NCI-H1694 treated with DMSO at 0.1 percent for 48 hours (cell line): ENCODE measurements around the gene CLTCL1.
"Not testable (repeated sequence)": the region's sequence is repeated elsewhere in the genome, so short reads cannot be mapped to it uniquely, and the experiment has no call there.

Source experiments
- DNase-seq: peaks from one replicate; lab custom pipeline; 2025; lab: John Stamatoyannopoulos, UW

CLTCL1 gene

DNA sequence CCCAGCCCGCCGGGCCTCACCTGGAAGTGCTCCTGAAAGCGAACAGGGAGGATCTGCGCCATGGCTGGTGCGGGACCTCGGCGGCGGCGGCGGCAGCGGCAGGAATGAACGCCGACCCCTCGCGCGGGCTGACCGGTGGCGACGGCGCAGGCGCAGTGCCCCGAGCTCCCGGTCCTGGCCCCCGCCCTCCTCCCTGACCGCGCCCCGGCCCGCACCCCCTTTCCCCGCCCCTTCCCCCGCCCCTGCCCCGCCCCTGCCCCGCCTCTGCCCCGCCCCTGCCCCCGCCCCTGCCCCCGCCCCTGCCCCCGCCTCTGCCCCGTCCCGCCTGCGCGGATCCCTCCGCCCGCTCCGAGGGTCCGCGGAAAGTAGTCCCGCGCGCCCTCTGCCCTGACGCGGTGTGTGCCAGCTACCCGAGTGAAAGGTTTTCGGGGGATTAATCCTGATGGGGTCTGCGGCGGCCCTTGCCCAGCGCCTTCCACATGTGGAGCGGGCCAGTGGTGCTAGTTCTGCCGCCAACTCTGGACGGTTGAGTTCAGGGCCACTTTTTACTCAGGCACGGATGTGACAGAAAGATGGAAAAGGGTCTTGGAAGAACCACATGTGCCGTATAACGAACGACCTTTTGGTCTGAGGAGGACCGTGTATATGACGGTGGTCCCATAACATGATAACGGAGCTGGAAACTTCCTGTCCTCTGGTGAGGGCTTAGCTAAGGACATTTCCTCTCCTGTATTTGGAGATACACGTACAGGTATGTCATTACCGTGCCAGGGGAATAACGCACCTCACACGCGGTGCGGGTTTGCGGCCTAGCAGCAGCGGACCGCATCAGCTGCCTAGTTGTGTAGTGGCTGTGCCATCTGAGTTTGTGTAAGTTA is at the start of gene CLTCL1:
Gene CLTCL1 (minus strand): TSS at position 140 of the 878 bp plus-strand sequence. CDS start 78 bp downstream, at position 62.
- DNase-seq = peak; percentile 23

DNA sequence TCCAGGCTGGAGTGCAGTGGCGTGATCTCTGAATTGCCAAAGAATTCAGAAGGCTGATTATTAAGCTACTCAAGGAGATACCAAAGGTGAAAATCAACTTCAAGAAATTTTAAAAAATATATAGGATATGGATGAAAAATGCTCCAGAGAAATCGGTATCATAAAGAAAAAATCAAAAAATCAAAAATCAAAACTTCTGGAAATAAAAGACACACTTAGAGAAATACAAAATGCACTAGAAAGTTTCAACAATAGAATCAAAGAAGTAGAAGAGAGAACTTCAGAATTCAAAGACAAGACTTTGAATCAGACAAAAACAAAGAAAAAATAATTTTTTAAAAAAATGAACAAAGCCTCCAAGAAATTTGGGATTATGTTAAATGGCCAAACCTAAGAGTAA is 45.6 kb upstream of the CLTCL1 start:
- no peak for DNase-seq

DNA sequence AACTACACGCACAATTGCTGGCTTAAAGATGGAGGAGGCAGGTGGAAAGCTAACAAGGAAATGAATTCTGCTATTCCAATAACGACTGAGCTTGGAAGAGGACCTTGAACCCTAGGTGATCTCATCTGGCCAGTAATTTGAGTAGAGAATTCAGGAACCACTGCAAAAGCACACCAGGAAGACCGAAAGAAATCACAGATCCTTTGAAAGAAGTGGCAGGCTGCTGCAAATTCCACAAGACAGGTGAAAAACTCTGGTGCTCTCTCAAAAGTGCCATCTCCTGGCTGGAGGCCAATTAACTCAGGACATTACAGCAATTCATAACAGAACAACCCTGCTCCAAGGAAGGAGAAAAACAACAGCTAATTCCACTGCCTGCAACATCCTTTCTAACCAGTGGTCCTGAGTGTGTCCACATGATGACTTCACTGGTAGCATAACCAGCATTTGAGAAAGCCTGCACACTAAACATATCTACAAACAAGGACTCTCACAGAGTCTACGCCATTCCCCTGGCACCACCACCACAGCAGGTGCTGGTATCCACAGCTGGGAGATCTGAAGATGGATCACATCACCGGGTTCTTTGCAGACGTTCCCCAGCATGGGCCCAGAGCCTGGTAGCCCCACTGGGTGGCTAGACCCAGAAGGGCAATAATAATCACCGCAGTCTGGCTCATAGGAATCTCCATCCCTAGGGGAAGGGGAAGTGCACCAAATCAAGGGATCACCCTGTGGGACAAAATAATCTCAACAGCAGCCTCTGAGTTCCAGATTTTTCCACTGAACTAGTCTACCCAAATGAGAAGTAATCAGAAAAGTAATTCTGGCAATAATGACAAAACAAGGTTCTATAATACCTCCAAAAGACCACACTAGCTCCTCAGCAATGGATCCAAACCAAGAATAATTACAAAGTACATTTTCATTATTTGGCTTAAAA is 44.9 kb upstream of the CLTCL1 start:
- no peak for DNase-seq

DNA sequence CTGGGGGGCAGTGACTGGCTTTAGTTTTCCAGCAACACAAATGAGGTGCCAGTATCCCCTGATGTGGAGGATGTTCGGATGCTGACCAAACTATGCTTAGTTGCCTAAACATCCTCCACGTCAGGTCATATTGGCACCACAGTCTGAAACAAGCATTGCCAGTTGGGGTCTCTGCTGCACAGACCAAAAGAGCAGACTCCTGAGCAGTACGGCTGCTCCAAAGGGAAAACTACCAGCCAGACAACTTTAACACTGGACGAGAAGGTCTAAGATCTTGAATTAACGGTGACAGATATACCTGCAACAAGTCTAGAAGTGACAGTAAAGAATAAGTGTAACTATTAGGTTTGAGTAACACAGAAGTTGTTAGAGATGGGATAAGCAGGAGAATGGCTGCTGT is 40.5 kb upstream of the CLTCL1 start:
- no peak for DNase-seq

DNA sequence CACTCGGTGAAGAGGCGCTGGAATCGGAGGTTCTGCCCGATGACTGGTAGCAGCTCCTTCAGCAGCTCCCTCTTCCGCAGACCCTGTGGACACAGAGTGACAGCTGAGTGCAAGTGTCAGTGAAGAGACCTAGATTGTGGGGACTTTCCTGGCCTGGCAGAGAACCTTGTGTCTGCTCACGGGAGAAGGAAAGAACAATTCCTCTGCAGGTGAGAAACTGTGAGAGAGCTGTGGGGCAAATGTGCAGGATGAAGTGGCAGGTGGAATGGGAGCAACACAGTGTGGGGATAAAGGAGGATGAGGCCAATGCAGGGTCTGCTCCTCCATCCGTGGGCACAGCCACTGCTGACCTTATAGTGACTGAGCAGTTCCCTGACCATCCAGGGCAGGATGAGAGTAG is 40.0 kb upstream of the CLTCL1 start:
- DNase-seq = no peak

DNA sequence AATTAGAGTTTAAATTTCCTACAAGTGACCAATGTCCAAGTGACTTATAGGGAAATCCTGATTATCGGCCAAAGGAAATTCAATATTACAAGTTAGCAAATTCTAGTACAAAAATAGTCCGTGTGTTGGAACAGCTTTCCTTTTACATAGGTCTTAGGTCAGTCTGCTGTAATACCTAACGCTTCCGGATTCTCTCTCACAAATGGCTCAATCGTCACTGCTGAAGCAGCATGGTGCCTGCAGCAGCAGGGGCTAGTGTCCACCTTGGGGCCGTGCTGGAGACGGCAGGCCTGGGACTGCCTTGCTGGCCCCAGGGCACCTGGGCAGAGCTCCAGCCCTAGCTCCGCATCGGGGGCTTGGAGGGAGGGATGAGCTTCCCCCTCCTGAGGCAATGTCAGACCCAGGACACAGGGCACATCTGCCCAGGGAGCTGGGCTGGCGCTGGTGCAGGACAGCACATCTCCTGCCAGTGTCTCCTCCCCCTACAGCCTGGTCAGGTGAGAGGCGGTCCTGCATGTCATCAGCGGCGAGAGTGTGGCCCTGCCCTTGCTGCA is 39.4 kb upstream of the CLTCL1 start:
- no peak for DNase-seq

DNA sequence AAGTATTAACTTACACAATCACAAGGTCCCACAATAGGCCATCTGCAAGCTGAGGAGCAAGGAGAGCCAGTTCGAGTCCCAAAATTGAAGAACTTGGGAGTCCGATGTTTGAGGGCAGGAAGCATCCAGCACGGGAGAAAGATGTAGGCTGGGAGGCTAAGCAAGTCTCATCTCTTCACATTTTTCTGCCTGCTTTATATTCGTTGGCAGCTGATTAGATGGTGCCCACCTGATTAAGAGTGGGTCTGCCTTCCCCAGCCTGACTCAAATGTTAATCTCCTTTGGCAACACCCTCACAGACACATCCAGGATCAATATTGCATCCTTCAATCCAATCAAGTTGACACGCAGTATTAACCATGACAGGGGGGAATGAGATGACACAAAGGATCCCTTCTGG is 38.7 kb upstream of the CLTCL1 start:
- not testable (repeated sequence) for DNase-seq

DNA sequence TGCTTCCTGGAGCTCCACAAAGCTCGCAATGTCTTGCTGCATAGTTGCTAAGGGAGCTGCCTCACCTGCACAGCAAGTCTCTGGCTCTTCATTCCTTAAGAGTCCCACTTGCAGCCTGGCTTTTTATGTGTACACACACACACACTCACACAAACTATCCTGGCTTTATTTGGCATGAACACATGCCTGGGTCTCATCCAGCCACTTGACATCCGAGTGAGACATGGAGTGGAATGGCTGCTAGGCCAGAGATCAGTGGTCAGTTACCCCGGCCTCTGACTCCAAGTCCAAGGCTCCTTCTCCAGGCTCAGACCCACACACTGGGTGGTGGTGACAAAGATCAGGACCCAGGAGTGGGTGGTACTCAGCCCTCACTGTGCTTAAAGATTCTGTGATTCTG is 37.9 kb upstream of the CLTCL1 start:
- DNase-seq = no peak

DNA sequence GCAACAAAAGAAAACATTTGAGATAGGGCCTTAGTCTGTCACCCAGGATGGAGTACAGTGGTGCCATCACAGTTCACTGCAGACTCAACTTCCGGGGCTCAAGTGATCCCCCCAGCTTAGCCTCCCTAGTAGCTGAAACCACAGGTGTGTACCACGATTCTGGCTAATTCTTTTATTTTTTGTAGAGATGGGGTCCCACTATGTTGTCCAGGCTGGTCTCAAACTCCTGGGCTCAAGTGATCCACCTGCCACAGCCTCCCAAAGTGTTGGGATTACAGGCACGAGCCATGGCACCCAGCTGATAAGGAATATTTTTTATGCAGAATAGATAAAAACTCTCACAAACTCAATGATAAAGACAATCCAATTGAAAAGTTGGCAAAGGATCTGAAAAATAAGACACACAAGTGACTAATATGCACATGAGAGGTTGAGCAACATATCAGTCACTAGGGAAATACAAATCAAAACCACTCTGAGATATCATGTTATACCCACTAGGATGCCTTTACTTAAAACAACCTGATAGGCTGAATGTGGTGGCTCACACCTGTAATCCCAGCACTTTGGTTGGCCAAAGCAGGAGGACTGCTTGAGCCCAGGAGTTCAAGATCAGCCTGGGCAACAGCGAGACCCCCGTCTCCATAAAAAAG is 33.9 kb upstream of the CLTCL1 start:
- no peak for DNase-seq

DNA sequence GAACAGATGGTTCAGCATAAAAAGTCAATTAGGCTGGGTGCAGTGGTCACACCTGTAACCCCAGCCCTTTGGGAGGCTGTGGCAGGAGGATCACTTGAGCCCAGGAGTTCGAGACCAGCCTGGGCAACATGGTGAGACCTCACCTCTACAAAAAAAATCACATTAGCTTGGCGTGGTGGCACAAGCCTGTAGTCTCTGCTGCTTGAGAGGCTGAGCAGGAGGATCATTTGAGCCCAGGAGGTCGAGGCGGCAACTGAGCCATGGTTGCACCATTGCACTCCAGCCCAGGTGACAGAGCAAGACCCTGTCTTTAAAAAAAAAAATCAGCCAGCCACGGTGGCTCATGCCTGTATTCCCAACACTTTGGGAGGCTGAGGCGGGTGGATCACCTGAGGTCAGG is 31.9 kb upstream of the CLTCL1 start:
- not testable (repeated sequence) for DNase-seq

DNA sequence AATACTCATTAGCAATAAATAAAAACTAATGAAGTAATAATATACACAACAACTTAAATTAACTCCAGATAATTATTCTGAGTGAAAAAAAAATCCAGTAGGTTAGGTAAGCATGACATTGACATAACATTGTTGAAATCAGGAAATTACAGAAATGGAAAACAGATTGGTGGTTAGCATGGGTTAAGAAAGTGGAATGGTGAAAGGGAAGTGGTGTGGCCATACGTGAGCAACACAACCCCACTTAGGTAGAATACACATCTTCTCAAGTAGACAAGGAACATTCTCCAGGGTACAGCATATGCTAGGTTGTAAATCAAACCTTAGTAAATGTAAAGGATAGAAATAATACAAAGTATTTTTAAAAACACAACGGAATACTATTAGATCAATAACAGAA is 30.2 kb upstream of the CLTCL1 start:
- DNase-seq = no peak

DNA sequence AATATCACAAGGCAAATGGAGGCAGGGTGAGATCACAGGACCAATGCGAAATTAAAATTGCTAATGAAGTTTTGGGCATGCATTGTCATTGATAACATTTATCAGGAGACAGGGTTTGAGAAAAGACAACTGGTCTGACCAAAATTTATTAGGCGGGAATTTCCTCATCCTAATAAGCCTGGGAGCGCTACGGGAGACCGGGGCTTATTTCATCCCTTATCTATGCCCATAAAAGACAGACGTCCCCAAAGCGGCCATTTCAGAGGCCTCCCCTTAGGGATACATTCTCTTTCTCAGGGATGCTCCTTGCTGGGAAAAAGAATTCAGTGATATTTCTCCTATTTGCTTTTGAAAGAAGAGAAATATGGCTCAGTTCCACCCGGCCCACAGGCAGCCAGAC is 28.6 kb upstream of the CLTCL1 start:
- not testable (repeated sequence) for DNase-seq

DNA sequence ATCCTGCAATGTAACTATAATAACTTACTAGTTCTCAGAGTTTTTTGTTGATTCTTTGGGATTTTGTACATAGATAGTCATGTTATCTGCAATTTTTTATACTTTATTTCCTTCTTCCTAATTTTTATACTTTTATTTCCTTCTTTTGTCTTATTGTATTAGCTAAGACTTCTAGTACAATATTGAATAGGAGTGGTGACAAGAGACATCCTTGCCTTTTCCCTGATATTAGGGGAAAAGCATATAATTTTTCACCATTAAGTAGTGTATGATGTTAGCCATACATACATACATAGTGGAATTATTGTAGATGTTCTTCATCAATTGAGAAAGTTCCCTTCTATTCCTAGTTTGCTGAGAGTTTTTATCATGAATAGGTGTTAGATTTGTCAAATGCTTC is 27.8 kb upstream of the CLTCL1 start:
- no peak for DNase-seq

DNA sequence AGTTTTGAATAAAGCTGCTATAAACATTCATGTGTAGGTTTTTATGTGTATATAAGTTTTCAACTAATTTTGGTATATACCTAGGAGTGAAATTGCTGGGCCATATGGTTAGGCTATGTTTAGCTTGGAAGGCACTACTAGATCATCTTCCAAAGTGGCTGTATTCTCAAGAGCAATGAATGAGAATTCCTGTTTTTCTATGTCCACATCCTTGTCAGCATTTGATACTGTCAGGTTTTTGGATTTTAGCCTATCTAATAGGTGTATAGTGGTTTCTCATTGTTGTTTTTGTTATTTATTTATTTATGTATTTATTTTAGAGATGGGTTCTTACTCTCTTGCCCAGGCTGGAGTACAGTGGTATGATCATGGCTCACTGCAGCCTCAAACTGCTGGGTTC is 26.3 kb upstream of the CLTCL1 start:
- DNase-seq = no peak

DNA sequence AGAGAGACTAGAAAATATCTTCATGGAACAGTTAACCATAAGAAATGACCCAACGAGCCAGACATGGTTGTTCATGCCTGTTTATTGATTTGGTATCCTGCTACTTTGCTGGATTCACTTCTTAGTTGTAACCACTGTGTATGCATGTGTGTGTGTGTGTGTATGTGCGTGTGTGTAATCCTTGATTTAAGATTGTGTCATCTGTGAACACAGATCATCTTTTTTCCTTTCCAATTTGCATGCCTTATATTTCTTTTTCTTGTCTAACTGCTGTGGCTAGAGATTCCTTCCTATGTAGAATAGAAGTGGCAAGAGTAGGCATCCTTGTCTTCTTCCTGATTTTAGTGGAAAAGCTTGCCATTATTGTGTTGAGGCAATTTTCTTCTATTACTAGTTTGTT is 16.4 kb upstream of the CLTCL1 start:
- DNase-seq = no peak

DNA sequence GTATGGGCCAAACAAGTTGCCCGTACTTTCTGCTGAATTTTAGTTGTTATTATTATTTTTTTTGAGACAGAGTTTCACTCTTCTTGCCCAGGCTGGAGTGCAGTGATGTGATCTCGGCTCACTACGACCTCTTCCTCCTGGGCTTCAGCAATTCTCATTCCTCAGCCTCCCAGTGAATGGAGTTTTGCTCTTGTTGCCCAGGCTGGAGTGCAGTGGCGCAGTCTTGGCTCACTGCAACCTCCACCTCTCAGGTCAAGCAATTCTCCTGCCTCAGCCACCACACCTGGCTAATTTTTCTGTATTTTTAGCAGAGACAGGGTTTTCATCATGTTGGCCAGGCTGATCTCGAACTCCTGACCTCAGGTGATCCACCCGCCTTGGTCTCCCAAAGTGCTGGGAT is 15.0 kb upstream of the CLTCL1 start:
- not testable (repeated sequence) for DNase-seq

DNA sequence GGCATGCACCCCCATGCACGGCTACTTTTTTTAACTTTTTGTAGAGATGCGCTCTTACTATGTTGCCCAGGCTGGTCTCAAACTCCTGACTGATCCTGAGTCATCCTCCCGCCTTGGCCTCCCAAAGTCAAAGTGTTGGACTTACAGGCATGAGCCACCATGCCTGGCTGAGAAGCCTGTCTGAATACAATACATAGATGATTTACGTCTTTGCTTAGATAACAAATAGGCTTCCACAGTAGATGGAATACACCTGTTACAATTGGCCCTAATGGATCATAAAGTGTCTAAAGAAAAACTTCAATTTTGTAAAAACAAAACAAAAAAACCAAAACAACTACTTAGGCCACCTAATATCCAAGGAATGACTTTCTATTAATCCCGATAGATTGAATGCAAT is 13.0 kb upstream of the CLTCL1 start:
- no peak for DNase-seq

DNA sequence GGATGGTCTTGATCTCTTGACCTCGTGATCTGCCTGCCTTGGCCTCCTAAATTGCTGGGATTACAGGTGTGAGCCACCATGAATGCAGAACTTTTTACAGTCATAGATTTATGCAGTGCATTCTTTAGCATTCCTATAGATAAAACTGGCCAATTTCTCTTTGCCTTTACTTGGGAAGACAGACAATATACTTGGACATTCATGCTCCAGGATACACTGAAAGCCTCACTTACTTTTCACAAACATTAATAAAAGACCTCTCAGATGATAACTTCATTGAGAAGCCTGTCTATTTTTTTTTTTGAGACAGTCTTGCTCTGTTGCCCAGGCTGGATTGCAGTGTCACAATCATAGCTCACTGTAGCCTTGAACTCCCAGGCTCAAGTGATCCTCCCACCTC is 12.3 kb upstream of the CLTCL1 start:
- DNase-seq = no peak

DNA sequence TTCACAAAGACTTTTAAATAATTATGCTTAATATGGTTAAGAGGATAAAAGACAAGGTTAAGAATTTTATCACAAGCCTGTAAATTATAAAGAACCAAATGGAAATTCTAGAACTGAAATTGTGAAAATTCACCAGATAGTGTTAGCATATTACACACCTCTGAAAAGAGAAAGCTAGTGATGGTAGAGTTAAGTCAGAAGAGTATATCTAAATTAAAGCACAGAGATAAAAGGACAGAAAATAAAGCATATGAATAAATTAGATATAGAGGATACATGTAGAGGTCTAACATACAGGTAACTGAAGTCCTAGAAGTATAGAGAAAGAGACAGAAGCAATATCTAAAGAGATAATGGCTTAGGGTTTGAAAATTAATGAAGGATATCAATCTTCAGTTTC is 4.2 kb upstream of the CLTCL1 start:
- DNase-seq = no peak

DNA sequence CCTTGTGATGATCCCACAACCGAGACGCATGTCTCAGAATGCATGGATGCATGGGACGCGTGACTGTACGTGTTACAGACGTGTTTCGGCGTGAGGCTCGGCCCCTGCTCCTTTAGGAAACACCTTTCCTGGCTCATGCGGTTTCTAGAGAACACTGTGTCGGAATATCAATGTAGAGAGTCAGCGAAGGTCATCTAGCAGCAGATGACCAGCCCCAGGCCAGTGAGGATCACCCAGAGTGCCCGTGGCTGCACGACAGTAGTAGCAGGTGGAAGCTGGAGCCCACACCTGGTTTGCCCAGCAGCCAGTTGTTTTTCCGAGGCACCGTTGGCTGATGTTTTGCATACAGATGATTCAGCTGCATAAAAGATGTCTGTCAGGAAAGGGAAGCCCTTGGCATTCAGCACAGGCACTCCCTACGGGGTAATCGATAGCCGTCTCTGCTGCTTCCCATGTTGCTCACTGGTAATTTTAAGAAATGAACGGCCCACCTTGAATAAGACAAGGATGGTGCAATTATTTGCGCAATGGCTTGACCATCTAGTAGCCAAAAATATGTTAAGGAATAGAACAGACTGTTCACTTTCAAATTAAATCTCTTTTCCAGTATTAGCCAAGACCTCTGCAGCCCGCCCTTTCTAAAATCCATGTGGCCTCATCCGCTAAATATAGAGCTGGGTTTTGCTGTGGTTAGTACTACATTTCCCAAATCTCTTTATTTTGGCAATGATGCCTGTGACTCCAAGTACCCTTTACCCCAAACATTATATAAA is 1.1 kb upstream of the CLTCL1 start:
- DNase-seq = no peak

DNA sequence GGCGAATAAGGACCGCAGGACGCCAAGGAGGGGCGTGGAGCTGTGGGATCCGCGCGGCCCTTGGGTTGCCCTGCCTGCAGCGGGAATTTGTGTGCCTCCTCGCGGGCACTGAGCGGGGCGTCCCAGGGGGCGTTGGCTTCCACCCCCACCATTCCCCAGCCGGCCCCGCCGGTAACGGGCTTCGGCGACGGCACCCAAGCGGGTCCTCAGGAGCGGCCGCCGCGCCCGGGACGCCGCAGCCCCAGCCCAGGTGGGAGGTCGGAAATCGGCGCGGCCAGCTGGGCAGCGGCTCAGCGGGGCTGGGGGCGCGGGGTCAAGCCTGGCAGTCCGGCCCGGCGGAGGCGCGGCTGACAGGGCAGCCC is 320 bp downstream of the CLTCL1 start:
- DNase-seq = no peak
